ENCODE measurements around the gene SYTL1.
A peak's percentile ranks its signal among the peaks of the same experiment; 100 is the strongest.

SYTL1 gene

DNA sequence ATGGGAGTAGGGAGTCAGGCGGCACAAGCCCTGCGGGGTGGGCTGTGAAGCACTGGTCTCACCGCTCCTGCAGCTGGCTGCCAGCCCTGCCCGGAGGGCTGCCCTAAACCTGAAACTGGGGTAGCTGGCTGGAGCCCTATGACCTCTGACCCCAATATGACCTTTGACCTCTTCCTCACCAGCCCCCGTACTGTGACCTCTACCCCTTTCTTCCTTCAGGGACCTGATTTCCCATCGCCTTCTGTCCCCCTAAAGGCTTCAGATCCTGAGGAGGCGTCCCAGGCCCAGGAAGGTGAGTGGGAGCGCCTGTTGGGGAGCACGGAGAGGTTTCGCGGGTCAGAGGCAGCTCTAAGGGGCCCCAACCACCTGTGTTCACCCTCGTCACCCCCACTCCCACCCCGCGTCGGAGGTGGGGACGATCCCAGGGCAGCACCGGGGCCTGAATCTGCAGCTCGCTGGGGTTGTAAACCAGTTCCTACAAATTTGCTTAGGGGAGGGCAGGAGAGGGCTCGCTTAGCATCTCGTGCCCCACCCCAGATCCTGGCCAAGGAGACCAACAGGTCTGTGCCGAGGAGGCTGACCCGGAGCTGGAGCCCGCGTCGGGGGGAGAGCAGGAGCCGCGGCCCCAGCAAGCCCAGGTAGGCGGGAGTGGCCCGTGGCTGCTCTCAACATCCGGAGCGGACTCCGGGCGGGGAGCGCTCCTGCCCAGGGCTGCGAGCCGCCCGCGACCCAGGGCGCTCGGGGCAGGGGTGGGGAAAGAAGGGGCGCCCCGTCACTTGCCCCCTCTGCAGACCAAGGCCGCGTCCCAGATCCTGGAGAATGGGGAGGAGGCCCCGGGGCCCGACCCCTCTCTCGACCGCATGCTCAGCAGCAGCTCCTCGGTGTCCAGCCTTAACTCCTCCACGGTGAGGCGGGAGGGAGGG, 7.3 kb downstream of the SYTL1 start:
- no peak for DNase-seq

DNA sequence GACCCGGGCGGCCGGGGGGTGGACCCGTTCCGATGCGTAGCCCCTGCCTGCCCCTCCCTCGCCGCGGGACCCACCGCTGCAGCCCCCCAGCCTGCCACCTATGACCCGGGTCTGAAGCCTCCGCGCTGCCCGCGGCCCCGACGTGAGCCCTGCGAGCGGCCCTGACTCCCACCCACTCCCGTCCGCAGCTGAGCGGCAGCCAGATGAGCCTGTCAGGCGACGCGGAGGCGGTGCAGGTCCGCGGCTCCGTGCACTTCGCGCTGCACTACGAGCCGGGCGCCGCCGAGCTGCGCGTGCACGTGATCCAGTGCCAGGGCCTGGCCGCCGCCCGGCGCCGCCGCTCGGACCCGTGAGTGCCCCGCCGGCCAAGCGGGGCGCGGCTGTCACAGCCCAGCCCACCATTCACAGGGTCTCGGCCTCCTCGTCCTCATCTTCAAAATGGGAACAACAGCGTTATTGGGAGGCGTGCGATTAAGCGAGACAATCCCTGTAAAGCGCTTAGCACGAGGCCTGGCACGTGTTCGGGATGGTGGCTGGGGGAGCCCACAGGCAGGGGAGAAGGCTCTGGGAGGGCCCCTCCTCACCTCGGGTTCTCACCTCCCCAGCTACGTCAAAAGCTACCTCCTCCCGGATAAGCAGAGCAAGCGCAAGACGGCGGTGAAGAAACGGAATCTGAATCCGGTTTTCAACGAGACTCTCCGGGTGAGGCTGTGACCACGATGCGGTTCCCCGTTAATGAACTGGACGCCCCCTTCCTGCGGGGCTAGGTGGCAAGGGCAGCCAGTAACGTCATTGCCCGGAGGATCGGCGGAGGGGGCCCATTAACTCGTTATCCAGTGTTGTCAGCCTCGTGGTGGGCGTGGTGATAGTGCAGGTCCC, 8.2 kb downstream of the SYTL1 start:
- DNase-seq: peak; percentile 79

DNA sequence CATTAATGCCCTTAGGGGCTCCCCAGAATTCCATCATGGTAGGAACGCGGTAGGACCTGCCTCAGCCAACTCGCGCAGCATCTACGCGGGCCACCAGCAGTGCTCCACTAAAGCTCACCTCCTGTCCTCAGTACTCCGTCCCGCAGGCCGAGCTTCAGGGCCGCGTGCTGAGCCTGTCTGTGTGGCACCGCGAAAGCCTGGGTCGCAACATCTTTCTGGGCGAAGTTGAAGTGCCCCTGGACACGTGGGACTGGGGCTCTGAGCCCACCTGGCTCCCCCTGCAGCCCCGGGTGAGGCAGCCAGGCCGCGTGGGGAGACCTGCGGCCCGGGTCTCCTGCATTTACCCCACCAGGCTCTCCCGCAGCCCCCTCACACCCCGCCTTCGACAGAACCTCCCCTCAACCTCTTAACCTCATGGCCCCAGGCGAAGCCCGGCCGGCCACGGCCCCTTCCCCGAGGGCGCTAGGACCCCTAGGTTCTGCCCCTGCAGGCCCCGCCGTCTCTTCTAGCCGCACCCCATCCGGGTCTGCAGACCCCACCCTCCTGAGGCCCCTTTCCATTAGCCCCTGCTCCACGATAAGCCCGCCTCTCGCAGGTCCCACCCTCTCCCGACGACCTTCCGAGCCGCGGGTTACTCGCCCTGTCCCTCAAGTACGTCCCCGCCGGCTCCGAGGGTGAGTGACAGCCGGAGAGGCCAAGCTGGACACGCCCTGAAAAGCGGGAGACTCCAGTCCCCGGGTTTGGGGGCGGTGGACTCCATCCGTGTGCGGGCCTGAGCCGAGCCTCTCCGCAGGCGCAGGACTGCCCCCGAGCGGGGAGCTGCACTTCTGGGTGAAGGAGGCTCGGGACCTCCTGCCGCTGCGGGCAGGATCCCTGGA, 9.1 kb downstream of the SYTL1 start:
- peak; percentile 63 for DNase-seq

DNA sequence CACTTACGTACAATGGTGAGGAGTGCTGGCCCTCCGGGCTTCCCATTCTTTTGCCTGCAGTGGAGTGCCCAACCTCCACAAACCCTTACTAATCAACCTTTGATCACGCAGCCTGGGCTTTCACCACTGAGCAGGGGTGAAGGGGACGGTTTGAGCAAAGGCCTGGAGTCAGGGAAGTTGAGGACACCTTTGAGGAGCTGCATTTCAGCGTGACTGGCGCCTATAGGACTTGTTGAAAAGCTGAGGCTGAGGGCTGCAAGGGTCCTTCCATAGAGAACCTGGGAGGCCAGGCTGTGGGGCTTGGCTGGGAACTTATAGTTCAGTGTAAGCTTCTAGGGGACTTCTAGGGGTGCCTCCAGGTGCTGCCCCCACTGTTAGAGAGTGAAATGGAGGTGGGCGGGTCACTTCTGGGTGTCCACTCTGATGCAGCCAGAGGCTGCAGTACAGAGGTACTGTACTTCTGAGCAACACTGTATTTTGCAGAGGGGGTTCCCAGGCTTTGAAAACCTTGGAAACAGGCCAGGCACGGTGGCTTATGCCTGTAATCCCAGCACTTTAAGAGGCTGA, 9.8 kb downstream of the SYTL1 start:
- no peak for DNase-seq

DNA sequence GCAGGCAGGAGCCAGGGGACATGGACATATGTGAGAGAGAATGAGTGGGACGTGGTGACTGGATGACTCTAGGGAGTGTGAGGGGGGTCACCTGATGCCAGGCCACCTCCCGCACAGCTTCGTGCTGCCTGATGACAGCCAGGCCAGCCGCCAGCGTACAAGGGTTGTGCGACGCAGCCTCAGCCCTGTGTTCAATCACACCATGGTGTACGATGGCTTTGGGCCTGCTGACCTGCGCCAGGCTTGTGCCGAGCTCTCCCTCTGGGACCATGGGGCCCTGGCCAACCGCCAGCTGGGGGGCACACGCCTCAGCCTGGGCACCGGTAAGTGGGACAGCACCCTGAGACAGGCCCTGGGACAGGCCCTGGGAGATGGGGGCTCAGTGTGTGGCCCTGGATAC, 11.3 kb downstream of the SYTL1 start:
- DNase-seq: no peak

DNA sequence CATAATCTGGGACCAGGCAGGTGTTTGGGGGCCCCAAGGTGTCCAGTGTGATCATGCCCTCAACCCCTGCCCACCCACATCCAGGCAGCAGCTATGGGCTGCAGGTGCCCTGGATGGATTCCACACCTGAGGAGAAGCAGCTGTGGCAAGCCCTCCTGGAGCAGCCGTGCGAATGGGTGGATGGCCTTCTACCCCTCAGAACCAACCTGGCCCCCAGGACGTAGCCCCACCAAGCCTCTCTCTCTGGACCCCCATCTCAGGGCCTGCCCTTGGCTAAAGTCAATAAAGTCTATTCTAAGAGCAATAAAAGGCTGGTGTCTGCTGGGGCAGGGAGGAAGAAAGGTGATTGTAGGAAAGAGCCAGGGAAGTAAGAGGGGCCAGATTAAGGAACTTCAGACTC, 11.8 kb downstream of the SYTL1 start:
- DNase-seq: no peak

DNA sequence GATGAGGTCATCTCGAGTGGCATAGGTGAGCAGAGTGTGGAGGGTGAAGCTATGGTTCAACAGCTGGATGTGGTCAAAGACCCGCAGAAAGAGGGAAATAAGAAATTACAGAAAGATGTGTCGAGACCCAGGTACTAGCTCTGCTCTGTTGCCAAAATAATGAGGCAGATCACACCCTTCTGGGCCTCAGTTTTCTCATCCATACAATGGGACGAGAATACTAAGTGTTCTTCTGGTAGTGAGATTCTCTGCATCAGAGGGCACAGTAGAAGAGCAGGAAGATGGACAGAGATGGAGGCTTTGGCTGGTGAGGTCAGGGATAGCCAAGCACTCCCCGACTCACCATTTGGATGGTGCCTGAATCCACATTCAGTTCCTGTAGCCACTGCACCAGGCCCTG, 13.9 kb downstream of the SYTL1 start:
- no peak for DNase-seq

DNA sequence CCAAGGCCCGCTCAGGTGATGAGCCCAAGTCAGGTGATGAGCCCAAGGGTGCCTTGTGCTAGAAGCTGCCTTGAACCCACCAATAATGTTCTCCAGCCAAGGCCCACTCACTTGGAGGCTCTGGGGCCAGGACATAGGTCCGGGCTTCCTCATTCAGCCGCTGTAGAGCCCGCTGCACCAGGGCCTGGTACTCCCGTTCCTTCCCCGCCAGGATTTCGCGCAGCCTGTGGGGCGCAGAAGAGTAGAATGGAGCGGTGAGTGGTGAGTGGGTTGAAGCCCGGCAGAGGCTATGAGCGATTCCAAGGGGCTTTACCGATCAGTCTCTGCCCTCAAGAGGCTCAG, 14.4 kb downstream of the SYTL1 start:
- no peak for DNase-seq

DNA sequence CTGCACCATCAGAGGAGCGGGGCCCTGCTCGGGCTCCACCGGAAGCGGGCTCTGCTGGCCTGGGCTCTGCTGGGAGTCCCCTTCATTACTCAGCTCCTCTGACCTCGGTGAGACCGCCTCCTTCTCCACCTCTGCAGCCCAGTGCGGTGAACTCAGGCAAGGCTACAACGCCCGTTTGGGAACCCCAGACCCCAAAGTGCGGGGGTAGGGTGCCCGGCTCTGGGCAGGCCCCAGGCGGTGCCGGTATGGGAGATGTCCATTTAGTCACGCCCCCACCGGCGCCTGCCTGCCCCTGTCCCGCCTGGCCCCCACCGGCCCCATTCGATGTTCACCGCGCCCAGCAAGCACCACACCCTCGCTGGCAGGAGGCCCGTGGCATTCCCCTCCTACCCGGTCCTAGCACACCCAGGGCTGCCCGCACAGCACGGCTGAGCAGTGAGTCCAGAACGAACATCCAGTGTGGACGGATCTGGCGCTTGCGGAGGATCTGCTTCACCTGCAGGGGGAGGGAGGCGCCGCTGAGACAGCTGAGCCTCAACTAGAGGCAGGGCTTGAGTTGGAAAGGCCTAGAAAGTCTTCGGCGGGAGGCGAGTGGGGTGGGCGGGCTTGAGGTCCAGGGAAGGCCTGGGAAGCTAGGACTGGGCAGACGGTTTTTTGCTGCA, 14.9 kb downstream of the SYTL1 start:
- DNase-seq: no peak

DNA sequence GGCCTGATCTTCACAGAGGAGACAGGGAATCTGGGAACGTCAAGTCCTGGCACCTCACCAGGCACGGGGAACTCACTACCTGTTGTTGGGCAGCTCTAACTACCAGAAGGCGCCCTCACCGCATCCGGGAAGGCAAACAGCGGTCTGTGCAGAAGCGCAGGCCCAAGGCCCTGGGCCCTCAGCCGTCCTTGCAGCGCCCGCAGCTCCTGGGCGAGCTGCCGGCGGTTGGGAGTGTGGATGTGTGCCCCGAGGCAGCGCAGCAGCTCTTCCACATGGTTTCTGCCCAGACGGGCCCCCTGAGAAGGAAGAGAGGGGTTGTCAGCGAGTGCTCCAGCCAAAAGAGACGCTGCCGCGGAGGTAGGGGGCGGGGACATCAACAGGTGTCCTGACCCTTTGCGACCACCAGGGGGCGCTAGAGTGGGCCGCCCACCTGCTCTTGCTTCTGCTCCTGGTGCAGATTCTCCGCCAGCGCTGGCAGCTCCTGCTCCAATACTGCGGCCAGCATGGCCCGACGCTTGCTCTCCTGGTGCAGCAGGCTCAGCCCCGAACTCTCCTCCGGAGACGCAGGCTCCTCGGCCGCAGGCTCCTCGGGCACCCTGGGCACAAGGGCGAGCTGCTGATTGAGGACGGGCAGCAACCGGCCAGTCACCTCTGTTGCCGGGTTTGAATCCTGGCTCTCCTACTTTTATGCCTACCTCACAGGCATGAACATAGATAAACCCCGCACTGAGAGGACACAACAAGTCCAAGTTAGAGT, 15.6 kb downstream of the SYTL1 start:
- DNase-seq: peak; percentile 86

DNA sequence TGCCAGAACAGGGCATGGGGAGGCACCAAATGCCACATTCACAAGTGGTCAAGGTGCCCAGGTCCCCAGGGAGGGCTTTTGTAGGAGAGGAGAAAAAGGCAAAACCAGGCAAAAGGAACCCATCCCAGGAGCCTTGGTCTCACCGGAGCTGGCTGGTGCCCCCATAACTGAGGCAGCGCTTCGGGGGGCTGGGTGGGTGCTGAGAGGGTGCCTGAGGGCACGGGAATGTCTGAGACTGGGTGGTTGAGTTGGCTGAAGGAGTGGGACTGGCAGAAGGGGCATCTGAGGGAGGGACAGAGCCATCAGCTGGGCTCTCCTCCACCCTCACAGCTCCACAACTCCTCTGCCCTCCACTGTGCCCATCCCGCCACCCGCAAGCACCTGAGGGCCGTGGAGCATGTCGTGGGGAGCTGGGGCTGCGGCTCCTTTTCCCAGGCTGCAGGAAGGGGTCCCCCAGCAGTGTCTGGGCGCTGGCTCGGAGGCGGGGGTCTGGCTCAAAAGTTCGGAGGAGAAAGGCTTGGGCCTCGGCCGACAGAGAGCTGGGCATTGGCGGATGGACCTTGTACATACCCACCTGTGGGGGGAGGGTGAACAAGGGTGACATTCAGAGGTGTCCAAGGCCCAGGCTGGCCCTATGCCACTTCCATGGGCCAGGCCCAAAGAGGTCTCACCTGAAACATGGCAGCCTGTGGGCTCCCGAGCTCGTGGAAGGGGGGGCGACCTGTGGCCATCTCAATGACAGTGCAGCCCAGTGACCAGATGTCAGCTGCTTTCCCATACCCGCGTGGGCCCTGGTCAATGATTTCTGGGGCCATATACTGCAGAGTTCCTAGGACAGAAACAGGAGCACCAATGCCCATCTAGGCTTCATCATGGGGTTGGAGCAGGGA, 16.5 kb downstream of the SYTL1 start:
- DNase-seq: no peak

DNA sequence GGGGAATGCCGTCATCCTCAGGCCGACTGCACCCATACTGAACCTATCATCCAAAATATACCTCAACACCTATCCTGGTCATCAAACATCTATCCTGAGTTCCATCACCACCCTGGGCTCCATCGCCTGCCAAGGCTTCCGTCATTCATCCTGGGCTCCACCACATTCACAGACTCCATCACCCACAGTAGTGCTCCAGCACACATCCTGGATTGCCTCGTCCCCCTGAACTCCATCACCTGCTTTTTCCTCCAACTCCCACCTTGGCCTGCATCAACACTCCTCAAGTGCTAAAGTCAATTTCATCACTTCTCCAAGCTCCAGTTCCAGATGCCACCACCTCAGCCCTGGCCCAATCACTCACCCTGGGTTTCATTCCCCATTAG, 17.1 kb downstream of the SYTL1 start:
- no peak for DNase-seq

DNA sequence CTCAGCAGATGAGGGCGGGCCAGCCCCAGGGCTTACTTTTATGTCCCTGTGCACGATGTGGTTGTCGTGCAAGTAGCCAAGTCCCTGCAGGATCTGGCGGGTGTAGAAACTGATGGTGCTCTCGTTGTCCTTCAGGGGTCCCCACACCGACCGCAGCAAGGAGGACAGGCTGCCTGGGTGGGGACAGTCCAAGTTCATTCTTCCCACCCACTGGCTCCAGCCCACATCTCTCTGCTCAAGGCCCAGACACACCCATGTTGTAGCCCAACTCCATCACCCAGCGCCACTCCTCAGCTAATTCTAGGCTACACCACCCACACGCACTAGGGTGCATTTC, 18.0 kb downstream of the SYTL1 start:
- DNase-seq: no peak

DNA sequence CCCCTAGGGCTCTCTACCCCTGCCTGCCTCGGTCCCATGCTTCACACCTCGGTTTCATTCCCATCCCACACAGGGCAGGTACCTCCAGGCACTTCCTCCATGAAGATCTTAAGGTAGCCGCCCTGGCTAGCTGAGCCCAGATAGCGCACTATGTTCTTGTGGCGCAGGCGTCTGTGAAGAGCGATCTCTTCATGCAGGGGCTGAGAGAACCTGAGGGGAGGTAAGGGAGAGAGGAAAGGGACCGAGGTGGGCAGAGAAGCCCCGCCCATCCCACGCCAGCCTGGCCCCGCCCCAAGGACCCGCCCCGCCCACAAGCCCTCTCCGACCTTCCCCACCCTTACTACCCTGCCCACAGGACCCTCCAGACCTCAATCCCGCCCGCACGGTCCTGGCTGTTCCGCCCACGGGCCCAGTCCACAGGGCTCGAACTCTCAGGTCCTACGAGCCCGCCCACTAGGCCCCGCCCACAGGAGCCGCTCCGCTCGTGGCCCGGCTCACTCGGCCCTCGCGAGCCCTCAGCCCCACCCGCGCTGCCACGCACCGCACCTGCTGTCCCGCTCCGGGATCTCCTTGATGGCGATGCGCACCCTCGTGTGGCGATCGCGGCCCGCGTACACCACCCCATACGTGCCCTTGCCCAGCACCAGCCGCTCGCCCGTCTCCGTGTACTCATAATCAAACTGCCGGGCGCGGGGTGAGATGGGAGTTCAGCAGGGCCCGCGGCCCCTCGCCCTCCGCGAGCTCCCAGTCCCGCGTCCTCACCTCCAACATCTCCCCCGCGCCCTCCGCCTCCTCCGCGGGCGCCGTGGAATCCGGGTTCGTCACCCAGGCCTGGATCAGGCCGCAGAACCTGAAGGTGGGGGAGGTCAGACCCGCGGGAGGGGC, 18.6 kb downstream of the SYTL1 start:
- no peak for DNase-seq

DNA sequence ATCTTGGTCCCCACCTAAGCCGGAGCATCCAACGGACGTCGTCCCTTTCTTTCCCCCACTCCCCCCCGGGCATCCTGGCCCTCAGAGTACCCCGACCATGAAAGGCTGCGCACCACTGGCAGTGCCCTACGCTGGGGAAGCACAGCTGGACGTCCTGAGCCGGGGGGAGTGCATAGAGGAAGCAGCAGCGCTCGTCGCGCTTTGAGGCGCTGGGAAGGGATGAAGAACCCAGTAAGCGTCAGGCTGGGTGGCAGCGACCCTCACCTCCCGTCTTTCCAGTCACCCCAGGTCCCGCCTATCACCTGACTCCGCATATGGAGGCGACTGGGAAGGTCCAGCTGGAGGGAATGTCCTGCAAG, 19.2 kb downstream of the SYTL1 start:
- DNase-seq: no peak

DNA sequence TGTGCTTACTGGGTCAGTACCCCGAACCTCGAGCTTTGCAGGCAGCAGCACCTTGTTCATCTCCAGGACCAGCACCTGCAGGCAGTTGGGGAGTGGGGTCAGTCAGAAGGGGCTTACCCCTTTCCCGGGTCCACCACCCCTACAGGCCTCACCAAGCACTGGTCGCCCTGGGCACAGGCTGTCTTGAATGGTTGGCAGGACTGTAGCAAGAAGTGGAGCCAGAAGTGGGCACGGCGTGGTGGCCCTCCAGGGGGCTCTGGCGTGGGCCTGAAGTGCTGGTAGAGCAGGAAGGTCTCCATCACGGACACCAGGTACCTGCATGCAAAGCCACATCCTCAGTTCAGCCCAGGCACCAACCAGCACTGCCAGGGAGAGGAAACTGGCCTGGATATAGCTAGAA, 19.7 kb downstream of the SYTL1 start:
- peak; percentile 21 for DNase-seq

DNA sequence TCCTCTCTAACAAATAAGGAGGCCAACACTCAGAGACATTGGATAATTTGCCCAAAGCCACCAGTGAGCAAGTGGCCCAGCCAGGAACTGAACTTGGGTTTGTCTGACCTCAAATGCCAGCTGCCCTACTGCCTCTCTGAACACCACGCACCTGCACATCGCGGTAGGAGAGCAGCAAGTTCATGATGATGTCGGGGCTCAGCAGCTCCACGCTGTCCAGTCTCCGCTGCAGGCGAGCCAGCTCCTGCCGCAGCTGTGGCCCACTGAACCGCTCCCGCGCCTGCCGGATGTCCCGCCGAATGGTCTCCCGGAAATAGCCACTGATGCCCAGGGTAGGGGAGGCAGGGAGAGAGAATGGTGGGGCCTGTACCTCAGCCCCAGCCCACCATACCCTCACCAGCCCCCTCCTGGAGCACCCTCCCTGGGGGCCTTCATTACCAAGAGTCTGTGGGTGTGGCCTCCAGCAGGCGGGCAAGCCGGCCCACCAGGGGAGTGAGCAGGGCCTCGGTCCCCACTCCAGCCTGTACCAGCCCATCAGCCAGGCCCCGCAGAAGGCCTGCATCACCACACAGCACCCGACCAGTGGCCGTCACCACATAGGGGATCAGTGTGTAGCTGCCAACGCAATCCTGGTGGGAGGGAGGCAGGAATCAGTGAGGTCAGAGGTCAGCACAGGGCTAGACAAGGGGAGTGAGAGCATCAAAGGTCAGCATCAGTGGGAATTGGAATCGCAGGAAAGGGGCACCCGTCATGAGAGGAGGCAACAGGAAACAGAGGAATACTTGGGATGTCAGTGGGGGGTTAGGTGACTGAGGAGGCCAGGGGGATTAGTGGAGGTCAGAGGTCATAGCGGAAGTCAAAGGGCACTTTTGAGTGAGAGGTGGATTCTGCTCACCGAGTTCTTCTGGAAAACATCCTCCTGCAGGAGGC, 22.2 kb downstream of the SYTL1 start:
- DNase-seq: peak; percentile 19

DNA sequence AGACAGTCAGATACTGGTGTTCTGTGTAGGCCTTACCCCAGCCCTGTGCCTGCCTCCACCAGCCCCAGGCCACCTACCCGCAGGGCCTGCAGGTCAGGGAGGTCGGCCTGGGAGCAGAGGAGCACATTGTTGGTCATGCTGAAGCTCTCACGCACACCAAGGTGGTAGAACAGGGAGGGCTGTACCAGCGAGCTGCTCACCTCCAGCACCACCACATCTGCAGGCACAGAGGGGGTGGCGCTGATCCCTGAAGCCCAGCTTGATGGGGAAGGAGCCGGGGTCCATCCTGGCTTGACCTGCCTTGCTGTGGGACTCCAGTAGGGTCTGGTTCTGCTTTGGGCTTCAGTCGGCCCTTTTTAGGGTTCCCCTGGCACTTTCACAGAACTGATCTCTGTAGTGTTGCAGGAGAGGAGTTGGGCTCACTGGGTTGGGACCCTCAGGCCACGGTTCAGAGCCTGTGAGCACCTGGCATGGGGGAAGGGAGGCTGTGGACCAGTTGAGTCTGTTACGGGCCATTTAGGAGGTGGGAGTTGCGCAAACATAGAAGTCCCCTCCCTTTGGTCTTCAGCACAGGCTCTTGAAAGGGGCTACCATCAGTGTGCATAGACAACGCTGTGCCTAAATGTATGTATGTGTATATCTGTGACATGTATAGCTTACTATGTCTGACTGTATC, 23.0 kb downstream of the SYTL1 start:
- peak; percentile 24 for DNase-seq
